Measurements from ENCODE around the gene ALDH1B1.

- TF ChIP-seq CTCF (IDR thresholded peaks at IDR 0.05; ENCODE audit: insufficient read depth, low read length, poor library complexity, severe bottlenecking) (no peak), EZH2phosphoT487 (conservative IDR thresholded peaks at IDR 0.05; ENCODE audit: low read length) (no peak)
These were observed 47.8 kb upstream of the ALDH1B1 start for GRCh38 chr9:38344566-38345324.

Measured in SU-DHL-6 (cell line).